HUDEP-2 (cell line): ENCODE data around the gene CAPN15.
A peak's percentile ranks its signal among the peaks of the same experiment; 100 is the strongest.

Source experiments
- DNase-seq, 76 experiments: peaks; one replicate each; lab custom pipeline; 2025; ENCODE audit not compliant: unreplicated experiment in 76 of 76; lab: John Stamatoyannopoulos, UW

The CAPN15 gene

DNA sequence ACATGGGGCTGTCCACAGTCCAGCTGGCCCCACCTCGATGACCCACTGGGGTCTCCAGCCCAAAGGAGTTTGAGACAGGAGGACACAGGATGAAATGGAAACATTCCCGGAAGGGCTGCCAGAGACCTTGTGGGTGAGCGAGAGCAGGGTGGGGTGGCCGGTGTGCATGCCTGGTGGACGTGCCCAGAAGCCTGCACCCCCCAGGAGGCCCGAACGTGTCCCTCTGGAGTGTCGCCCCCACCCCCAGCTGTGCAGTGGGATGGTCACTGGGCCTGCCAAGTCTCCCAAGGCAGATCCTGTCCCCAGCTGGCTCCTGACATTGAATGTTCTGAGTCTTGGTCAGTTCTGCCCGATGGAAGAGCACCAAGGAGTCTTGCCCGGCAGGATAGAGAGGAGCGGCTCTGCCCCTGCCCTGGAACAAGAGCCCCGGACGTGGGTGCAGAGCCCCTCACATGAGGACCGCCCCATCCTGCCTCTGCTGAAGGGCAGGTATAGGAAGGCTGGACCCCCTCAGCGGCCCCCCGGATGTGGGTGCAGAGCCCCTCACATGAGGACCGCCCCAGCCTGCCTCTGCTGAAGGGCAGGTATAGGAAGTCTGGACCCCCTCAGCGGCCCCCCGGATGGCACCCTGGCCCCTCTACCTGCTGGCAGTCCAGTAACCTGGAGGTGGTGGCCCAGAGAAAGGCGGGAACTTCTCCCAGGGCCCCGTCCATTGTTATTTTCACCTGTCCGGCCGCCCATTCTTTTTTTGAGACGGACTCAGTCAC lies 3.1 kb upstream of the CAPN15 start:
- DNase-seq: no peak

DNA sequence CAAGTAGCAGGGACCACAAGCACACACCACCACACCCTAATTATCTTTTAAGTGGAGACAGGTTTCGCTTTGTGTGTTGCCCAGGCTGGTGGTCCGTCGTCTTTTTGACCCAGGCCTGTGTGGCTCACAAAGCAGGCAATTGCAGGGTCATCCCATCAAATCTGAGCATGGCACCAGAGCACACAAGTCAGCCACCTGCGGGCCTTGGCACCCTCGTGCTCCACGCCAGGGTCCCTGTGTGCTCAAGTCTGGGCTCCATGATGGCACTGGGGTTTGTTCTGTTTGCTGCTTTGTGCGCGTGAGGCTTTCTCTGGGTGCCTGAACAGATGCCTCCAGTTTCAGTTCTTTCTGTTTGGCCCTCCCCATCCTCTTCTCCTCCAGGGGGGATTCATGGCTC lies 2.4 kb upstream of the CAPN15 start:
- DNase-seq: no peak

DNA sequence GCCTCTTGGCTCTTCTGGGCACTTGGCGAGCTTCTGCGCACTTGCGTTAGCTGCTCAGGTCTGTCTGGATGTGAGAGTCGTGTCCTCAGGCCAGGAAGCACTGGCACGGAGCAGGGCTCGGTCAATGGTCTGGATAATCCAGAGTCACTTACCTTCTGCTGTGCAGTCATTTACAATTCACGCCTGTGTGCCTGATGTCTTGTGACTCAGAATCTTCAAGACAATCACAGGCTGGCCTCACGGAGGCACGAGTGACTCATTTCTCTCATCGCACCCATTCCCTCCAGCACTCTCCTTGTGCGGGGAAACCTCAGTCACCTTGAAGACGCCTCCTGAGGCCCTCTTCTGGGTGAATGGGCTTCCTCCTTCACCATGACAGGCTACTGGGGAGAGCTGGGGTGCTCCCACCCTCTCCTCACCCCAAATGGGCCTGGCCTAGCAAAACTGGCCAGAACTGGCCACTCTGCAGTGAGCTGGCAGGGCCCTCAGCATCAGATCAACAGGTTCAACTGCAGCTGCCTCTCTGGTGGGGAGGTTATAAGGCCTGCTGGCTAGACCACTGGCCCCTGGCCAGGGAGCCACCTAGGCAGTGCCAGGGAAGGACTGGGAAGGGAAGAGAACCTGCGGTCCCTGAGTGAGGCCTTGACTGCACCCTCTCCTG lies 1.9 kb upstream of the CAPN15 start:
- peak in 49 of 76 experiments; percentile 8 to 70 (median 33) for DNase-seq

DNA sequence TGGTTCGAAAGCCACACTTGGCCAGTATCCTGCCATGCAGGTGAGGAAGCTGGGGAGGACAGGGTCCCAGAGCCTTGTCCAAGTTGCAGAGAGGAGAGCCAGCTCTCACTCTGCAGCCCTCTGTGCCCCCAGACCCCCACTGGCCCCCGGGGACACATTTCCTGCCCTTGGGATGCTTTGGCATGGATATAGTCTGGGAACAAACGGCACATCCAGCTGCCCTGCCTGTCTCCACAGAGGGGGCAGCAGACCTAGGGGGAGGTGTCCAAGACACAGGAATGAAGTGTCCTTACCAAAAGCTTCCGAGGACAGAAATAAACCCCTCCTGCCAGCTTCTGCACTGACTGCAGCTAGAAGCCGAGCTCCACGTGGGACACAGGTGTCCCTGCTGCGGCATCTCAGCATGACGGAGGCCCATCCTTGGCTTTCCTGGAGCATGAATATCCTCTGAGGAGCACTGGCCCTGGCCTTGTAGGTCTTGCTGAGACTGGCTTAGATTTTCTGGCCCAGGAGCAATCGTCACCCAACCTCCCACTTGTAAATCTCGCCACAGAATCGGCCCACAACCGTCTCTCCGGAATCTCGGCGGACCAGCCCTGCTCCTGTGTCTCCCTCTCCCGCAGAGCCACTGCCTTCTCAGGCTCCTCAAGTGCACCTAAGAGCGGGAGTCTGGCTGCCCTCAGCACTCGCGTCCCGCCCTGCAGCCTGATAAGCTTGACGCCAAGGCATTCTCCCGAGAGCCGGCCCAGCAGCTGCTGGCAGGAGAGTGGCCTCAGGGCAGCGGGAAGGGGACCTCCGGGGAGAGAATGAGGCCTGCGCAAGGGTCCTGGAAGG lies 1.1 kb upstream of the CAPN15 start:
- peak in 61 of 76 experiments; percentile 7 to 74 (median 54) for DNase-seq

DNA sequence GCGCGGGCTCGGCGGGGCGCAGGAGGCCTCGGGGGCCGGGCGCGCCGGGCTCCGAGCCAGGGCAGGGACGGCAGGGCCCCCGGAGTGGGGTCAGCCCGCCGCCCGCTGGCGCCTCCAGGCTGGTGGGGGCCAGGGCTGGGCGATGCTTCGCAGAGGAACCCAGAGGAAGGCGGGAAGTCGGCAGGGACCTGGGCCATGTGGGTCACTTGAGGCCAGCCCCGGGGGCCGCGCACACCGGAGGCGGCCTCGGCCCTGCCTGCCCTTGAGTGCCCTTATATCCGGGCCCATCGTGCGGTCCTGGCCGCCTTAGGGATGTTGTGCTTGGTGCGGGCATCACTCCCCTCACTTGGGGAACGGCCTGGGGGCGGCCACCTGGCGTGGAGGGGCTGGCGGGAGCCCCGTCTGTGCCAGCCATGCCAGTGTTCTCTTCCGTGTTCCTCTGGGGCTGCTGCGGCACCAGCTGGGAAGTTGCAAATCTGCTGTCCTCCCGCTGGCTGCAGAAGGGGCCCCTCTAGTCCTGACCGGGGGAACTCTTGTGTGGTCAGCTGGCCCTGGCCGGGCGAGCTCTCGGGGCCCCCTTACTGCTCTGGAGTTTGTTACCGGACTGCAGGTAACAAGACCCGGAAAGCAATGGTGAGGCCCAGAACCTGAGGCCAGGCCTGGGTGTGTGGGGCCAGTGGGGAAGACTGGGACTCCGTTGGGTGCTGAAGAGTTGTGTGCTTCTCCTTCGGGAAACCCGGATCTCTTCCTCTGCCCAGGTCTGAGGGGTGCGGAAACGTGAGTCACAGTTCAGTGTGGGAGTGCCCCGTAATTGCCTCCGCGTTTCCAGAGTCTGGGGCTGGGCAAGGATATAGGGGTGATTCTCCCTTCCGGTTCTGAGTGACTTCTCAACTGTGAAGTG lies 849 bp downstream of the CAPN15 start:
- peak in 32 of 76 experiments; percentile 14 to 55 (median 31) for DNase-seq

DNA sequence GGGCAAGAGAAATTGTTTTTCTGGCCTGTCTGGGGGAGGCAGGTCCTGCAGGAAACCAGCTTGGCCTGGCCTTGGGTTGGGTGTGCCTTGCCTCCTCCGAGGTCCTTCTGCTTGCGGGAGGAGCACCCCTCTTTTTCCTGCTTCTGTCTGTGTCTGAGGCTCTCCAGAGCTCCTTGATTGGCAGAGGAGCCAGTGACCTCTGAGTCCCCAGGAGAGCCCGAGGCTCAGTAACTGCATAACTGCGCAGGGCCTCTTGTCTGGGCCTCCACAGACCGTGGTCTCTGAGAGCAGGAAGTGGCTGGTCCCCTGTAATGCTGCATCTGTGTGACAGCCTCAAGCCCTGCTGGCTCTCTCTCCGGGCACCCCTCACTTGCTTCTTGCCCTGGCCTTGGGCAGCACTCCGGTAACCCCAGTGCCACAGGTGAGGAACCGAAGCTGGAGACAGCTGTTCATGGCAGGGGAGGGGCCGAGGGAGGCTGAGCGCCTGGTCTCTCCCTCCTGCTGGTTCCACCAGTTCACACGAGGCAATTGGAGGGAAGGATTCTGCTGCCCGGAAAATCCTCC lies 1.6 kb downstream of the CAPN15 start:
- peak in 1 of 76 experiments; percentile 19 for DNase-seq

DNA sequence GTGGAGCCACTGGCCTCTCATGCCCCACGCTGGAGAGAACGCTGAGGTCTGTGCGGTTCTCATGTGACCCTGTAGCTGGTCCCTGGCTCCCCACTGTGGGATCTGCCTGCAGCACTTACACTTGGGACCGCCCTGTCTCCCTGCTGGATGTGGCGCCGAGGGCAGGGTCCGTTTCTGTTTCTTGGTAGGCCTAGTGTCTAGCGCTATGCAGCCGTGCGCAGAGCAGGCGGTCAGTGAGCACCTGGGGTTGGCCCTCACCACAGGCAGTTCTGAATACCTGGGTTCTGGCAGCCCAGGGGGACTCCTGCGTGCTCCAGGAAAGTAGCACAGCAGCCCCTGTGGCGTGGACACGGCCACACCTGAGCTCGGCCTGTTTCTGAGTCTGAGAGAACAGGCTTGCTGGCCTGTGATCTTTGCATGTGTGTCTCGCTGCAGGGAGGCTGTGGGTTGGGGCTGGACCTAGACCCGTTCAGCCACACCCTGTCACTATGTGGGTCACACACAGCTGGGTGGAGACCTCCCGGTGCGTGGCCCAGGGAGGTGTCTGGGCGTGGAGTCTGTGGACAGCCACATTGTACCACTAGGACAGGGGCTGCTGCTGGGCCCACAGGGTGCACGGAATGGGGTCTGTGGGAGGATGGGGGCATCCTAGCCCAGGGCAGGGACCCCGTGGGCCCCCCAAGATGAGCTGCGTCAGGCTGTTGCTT lies 2.8 kb downstream of the CAPN15 start:
- peak in 1 of 76 experiments; percentile 13 for DNase-seq

DNA sequence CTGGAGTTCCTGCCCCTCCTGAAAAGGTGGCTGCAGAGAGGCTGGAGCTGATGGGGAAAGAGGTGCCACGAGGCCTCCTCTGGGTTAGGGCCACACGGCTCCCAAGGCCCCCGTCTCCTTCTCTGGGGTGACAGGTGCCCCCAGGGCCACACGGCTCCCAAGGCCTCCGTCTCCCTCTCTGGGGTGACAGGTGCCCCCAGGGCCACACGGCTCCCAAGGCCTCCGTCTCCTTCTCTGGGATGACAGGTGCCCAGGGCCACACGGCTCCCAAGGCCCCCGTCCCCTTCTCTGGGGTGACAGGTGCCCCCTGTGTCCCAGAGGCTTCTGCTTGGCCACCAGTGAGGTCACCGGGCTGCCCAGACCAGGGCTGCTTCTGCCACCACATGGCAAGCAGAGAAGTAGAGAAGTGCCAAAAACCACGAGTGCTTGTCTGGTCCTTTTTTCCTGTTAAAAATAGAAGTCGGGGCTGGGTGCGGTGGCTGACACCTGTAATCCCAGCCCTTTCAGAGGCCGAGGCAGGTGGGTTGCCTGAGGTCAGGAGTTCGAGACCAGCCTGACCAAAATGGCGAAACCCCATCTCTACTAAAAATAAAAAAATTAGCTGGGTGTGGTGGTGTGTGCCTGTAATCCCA lies 4.1 kb downstream of the CAPN15 start:
- no peak for DNase-seq

DNA sequence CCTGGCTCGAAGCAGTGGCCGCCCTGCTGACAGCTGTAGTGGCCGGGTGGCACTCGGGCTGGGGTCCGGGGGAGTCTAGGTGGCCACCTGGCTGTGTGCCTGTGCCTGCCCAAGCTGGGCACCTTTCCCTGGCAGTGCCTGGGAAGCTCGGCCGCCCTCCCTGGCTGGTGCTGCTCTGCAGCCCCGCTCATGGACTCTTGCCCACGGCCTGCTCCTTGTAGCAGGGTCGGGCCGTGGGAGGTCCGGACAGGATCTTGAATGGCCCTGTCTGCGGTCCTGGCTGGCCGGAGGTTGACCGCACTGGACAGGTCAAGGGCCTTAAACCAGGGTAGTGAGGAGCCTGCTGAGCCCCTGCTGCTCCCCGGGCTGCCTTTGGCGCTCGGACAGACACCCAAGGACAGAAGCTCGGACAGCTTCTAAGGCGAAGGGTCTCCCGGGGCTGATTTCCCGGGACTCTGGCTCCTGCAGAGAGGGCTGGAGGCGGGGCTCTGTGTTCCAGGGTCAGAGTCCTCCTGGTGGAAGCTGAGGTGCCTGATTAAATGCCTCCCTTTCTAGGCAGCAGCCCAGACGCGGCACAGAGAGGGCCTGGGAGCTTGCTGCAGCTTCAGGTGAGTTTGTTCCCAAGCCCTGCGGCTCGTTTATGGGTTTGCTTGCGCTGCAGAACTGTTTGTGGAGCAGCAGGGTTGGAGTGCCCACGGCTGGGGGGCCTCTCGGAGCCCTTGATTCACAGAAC lies 6.0 kb downstream of the CAPN15 start:
- DNase-seq: no peak

DNA sequence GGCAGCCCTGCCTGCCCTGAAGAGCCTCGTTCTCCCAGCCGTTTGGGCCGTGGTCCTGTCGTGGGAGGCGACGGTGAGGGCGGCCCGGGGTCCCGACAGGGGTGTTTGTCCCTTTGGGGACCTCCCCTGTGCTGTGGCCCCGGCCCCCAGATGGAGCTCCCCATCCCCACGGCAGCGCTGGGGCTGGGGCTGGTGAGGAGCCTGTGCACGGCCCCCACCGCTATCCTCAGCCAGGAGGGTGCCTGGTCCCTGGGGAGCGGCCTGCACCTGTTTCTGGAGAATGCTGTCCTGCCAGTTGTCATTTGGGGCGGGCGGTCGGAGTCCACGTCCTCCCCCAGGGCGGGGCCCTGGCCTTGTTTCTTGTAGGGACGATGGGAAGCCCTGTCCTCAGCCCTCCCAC lies 6.6 kb downstream of the CAPN15 start:
- no peak for DNase-seq

DNA sequence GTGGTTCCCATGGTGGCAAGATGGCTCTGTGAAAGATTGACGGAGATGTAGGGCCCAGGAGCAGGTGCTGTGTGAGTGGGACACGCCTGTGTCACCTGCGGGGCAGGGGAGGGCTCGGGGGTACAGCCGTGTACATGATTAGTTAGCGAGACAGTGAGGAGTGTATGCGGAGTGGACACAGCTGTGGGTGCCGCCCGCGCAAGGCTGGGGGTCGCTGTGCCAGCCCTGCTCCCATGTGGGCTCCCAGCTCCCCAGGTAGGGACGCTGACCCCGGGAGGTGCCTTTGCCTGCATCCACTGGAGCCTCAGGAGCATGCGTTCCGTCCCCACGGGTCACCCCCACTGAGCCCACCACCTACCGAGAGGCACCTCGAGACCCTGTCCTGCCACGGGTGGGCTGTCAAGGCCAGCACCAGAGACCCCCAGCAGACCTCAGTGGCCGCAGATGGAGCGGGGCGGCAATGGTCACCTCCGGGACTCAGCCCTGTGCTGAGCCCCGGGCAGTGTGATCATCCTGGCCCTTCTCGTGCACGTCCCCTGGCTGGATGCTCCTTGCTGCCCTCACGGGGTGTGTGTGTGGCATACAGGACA lies 7.4 kb downstream of the CAPN15 start:
- DNase-seq: no peak

DNA sequence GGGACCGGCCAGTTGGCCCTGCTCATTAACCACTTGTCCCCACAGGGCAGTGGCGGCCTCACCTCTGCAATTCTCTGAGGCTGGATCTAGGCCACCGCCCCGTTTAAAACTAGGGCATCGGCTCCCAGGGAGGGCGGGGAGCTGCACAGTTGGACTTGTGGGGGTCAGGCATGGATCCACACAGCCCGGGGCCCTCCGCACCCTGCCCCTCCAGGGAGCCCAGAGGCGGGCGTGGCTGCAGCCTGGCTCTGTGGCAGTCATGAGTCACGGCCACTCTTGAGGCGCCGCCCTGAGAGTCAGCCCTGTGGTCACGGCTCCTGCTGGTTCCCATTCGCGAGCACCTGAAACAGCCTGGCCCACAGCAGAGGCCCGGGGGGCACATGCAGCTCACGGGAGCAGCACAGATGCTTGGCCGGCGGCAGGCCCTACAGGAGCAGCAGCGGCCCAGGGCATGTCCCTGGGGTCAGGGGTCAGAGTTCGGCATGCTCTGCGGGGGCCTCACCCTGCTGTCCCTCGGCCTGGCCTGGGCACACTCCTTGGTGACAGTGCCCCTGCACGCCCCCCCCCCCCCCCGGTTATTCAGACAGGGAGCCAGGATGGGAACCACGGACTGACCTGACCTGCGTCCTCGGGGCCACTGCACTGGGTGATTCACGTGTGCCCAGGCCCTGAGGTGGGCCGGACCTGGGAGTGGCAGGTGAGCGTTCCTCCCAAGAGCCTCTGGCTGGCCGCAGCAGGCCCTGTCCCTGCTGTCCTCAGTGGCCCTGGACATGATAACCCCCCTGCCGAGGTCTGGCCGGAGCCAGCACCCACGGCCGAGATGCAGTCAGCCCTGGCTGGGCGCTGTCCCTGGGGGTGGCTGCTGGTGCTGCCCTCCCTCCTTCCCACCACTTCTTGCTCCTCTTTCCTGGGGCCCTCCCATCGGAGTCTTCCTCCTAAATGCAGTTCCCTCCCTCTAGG lies 8.2 kb downstream of the CAPN15 start:
- peak in 70 of 76 experiments; percentile 17 to 88 (median 67) for DNase-seq

DNA sequence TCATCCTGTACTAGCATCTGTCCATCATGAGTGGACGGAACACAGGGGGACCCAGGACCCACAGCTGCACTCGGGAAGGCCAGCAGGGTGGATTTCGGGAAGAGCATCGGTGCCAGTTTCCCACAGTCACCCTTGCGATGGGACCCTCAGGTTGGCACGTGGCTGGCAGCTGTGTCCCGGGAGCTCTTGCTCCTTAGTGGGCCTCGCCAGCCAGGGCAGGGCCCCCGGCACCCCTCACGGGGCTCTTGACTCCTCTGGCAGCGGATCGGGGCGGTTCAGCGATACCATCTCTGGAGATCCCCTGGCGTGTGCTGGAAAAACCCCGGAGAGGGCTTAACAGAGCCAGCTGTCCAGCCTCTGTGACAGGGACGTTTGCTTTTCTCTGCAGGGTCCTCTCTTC lies 9.2 kb downstream of the CAPN15 start:
- DNase-seq: no peak

DNA sequence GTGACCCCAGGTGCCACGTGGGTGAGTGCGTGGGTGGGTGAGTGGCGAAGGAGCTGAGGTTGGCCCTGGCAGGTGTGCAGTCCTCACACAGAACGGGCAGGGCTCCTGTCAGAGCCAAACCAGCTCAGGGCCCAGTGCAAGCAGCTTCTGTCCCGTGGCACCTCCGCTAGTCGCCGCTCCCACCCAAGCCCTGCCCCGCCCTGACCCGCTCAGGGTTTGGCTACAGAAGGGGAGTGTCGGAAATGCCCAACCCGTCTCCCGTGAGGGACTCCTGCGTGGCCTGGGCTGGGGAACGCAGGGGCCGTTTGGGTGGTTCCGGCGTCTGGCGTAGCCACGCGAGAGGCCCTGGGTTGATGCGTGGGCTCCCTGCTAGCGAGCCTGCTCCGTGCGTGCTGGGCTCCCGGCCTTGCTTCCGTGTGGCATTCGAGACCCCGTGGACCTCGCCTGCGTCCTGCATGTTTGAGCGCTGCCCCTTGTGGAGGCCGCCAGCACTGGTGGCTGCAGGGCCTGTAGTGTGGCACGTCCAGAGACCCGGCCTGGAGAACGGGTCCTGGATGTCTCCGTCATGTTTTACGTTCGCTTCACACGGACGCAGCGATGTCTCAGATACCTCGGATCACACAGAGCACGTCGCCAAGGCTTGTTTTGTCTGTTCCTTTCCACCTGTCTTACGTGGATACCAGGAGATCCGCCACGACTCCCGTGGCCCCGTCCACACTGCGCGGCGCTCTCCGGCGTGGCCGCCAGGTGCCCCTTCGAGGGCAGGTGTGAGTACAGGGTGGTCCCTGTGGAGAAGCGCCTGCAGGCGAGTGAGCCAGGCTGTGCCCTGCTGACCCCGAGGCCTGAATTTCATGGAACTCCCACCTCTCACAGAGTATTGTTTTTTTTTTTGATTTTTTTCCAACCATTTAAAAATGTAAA lies 10.2 kb downstream of the CAPN15 start:
- DNase-seq: no peak

DNA sequence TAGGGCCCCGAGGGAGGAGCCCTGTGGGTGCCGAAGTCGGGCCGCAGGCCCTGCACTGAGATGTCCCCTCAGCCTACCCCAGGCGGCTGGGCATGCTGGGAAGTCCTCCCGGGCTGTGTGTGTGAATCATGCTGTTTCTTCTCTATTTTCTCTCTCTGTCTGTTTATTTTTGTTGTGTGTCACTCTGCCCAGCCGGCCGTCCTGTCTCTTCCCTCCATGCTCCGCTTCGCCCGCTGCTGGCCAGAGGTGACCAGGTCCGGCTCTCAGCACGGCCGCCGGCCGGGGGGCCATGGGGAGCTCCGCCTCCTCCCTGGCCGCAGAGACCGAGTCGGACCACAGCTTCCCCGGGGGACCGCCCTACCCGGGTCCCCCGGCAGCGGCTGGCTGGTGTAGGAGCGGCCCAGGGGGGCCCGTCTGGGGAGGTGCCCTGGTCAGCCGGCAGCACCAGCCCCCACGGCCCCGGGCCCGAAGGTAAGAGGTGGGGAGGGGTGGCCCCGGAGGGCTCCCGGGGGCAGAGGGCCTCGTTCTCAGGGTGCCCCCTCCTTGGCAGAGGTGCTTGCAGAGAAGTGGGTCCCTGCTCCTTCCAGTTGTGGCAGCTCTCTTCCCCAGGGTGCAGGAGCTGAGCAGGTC lies 12.5 kb downstream of the CAPN15 start:
- no peak for DNase-seq
